Astrocyte (in vitro differentiated cells and primary cell): Measurements from ENCODE around the gene PTPRN2. TPM values are rescaled to one million over a fixed set of nuclear protein-coding genes. Genes with fewer than 3 reads are reported as not detected.

Experiments
- DNase-seq: peaks from one replicate; pipeline ENCODE4 v3.0.0-alpha.2; 2010; ENCODE audit warnings: low read depth
- FAIRE-seq: peaks from 2 replicates; lab custom pipeline; 2011; peaks lifted over from hg19 to GRCh38; lab: Jason Lieb, UNC
- H2AFZ ChIP-seq: 2 replicates; pipeline ENCODE4 v1.6.0; 2012; ENCODE audit warnings: low read depth, low read length, inconsistent platforms
- H3K27ac ChIP-seq: 2 replicates; pipeline ENCODE4 v1.5.1; 2011; ENCODE audit warnings: low read depth, low read length, inconsistent platforms
- H3K27me3 ChIP-seq: 2 replicates; pipeline ENCODE4 v1.6.0; 2011; ENCODE audit warnings: low read length, inconsistent platforms; ENCODE audit not compliant: insufficient read depth
- H3K36me3 ChIP-seq: 2 replicates; pipeline ENCODE4 v1.5.1; 2011; ENCODE audit warnings: low read length, inconsistent platforms; ENCODE audit not compliant: insufficient read depth
- H3K4me1 ChIP-seq: 2 replicates; pipeline ENCODE4 v1.5.1; 2011; ENCODE audit warnings: low read length, inconsistent platforms; ENCODE audit not compliant: insufficient read depth
- H3K4me2 ChIP-seq: 2 replicates; pipeline ENCODE4 v1.6.0; 2012; ENCODE audit warnings: low read length, inconsistent platforms
- H3K4me3 ChIP-seq: 2 replicates; pipeline ENCODE4 v1.5.1; 2011; ENCODE audit warnings: low read depth, mild to moderate bottlenecking, low read length, inconsistent platforms; ENCODE audit not compliant: insufficient read depth
- H3K79me2 ChIP-seq: 2 replicates; pipeline ENCODE4 v1.6.0; 2012; ENCODE audit warnings: mild to moderate bottlenecking, low read length, inconsistent platforms; ENCODE audit not compliant: insufficient read depth
- H3K9ac ChIP-seq: 2 replicates; pipeline ENCODE4 v1.6.0; 2012; ENCODE audit warnings: mild to moderate bottlenecking, low read length, inconsistent platforms
- H3K9me3 ChIP-seq: 2 replicates; pipeline ENCODE4 v1.5.1; 2012; ENCODE audit warnings: low read depth, mild to moderate bottlenecking, low read length, inconsistent platforms; ENCODE audit not compliant: insufficient read depth
- H4K20me1 ChIP-seq: 2 replicates; pipeline ENCODE4 v1.6.0; 2012; ENCODE audit warnings: low read length, inconsistent platforms; ENCODE audit not compliant: insufficient read depth
- H3K27ac Mint-ChIP-seq: one replicate; pipeline ENCODE4 v1.8.0; 2021; ENCODE audit warnings: mild to moderate bottlenecking, mixed read lengths; ENCODE audit not compliant: unreplicated experiment
- H3K27me3 Mint-ChIP-seq: one replicate; pipeline ENCODE4 v1.8.0; 2021; ENCODE audit warnings: low read depth, mixed read lengths; ENCODE audit not compliant: unreplicated experiment
- H3K36me3 Mint-ChIP-seq: one replicate; pipeline ENCODE4 v1.8.0; 2021; ENCODE audit warnings: low read depth, mixed read lengths; ENCODE audit not compliant: unreplicated experiment
- H3K4me1 Mint-ChIP-seq: one replicate; pipeline ENCODE4 v1.8.0; 2021; ENCODE audit warnings: low read depth, mixed read lengths; ENCODE audit not compliant: unreplicated experiment
- H3K4me3 Mint-ChIP-seq: one replicate; pipeline ENCODE4 v1.8.0; 2021; ENCODE audit warnings: mild to moderate bottlenecking, moderate library complexity, mixed read lengths; ENCODE audit not compliant: unreplicated experiment
- H3K9me3 Mint-ChIP-seq: one replicate; pipeline ENCODE4 v1.8.0; 2021; ENCODE audit warnings: mild to moderate bottlenecking, mixed read lengths; ENCODE audit not compliant: unreplicated experiment
- CTCF ChIP-seq: IDR thresholded peaks from 2 replicates; pipeline ENCODE4 v1.5.1; 2011; ENCODE audit warnings: low read depth, mild to moderate bottlenecking, inconsistent platforms, low read length, moderate library complexity; ENCODE audit not compliant: insufficient read depth
- EZH2 ChIP-seq: IDR thresholded peaks from 2 replicates; pipeline ENCODE4 v1.6.1; 2012; ENCODE audit warnings: mild to moderate bottlenecking, low read length, inconsistent platforms; ENCODE audit not compliant: insufficient read depth
- total RNA-seq: library from RNA; stranded (reverse); gene quantifications from 2 replicates; pipeline ENCODE4 v1.2.1, GENCODE V29; 2021

The PTPRN2 gene
- total RNA-seq, 1 donor from 2014 or later, result 0.09 TPM

- H3K27ac ChIP-seq, result no peak overlapping the region
- peaks cover 18% of the 10 kb centered on the region for H3K9me3 ChIP-seq
- no peak overlapping the region for H2AFZ ChIP-seq
- H4K20me1 ChIP-seq, result no peaks in the 10 kb centered on the region
- H3K36me3 ChIP-seq, result no peaks in the 10 kb centered on the region
- H3K27ac Mint-ChIP-seq, result no peak overlapping the region
- no peak for TF ChIP-seq CTCF
- TF ChIP-seq EZH2, result no peak
- H3K27me3 ChIP-seq, result no peaks in the 10 kb centered on the region
- H3K4me3 Mint-ChIP-seq, result no peak overlapping the region
- H3K79me2 ChIP-seq, result no peaks in the 10 kb centered on the region
- H3K36me3 Mint-ChIP-seq, result no peaks in the 10 kb centered on the region
- H3K4me2 ChIP-seq, result no peak overlapping the region
- H3K4me3 ChIP-seq, result no peak overlapping the region
- DNase-seq (no peak), FAIRE-seq (no peak)
- no peaks in the 10 kb centered on the region for H3K4me1 ChIP-seq
- H3K27me3 Mint-ChIP-seq, result no peaks in the 10 kb centered on the region
- H3K9ac ChIP-seq, result no peak overlapping the region
- H3K4me1 Mint-ChIP-seq, result no peaks in the 10 kb centered on the region
- peaks cover 28% of the 10 kb centered on the region for H3K9me3 Mint-ChIP-seq
Observed at GRCh38 chr7:158194365-158194900, 393.2 kb downstream of the PTPRN2 start.

- Mint-ChIP-seq H3K9me3 (peaks cover 34% of the 10 kb centered on the region), H3K36me3 (no peaks in the 10 kb centered on the region)
Observed at GRCh38 chr7:158193446-158193845, 394.2 kb downstream of the PTPRN2 start.

More at GRCh38 chr7:158193446-158193845, 394.2 kb downstream of the PTPRN2 start:
- H3K9ac ChIP-seq, result no peak overlapping the region
- no peaks in the 10 kb centered on the region for H4K20me1 ChIP-seq
- TF ChIP-seq CTCF, result no peak
- TF ChIP-seq EZH2, result no peak
- no peak for FAIRE-seq
- H3K4me3 ChIP-seq, result no peak overlapping the region
- no peaks in the 10 kb centered on the region for H3K27me3 ChIP-seq
- no peak for DNase-seq
- H3K27ac ChIP-seq, result no peak overlapping the region
- H3K4me2 ChIP-seq, result no peak overlapping the region
- Mint-ChIP-seq H3K27me3 (no peaks in the 10 kb centered on the region), H3K4me1 (no peaks in the 10 kb centered on the region), H3K27ac (no peak overlapping the region), H3K4me3 (no peak overlapping the region)
- H3K9me3 ChIP-seq, result peaks cover 20% of the 10 kb centered on the region
- no peak overlapping the region for H2AFZ ChIP-seq
- no peaks in the 10 kb centered on the region for H3K79me2 ChIP-seq
- no peaks in the 10 kb centered on the region for H3K4me1 ChIP-seq
- H3K36me3 ChIP-seq, result no peaks in the 10 kb centered on the region
